ENCODE measurements around the gene CNN2.

Gene CNN2

DNA sequence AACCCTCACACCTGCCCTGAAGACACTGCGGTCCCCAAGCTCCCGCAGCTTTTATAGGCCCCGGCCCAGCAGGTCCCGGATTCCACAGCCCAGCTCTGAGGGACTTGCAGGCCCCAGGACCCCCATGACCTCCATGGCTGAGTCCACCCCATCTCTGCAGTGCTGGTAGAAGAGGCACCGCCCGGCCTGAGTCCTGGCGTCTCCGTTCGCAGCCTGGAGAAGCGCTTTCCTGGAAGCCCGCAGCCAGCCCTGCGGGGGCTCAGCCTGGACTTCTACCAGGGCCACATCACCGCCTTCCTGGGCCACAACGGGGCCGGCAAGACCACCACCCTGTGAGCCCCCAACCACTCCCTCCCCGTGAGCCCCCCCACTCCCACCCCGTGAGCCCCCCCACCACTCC, 22.7 kb downstream of the CNN2 start:
- no peak for DNase-seq (ENCODE audit: low read depth in 2 of 2)

DNA sequence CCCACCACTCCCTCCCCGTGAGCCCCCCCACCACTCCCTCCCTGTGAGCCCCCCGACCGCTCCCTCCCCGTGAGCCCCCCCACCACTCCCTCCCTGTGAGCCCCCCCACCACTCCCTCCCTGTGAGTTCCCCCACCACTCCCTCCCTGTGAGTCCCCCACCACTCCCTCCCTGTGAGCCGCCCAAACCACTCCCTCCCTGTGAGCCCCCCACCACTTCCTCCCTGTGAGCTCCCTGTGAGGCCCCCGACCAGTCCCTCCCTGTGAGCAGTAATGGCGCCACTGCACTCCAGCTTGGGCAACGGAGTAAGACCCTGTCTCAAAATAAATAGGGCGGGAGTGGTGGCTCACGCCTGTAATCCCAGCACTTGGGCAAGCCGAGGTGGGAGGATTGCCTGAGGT, 23.4 kb downstream of the CNN2 start:
- DNase-seq (ENCODE audit: low read depth in 2 of 2), result no peak

DNA sequence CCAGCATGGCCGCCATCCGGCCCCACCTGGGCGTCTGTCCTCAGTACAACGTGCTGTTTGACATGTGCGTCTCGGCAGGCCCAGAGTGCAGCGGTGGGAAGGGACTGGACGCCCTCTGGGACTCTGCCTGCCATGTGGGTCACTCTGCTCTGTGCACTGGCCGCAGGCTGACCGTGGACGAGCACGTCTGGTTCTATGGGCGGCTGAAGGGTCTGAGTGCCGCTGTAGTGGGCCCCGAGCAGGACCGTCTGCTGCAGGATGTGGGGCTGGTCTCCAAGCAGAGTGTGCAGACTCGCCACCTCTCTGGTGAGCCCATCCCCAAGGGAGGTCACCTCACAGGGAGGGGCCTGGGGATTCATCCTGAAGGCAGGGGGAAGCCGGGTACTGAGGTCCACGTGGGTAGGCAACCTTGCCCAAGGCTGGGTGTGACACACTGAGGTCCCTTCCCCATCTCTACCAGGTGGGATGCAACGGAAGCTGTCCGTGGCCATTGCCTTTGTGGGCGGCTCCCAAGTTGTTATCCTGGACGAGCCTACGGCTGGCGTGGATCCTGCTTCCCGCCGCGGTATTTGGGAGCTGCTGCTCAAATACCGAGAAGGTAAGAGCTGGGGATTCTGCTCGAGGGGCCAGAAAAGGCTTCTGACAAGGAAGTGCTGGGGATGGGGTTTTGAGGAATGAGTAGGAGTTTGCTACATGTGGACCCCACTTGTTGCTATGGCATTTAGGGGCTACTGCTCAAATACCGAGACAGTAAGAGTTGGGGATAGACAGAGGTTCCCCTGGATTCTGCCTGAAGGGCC, 24.8 kb downstream of the CNN2 start:
- DNase-seq (ENCODE audit: low read depth in 2 of 2), result no peak

DNA sequence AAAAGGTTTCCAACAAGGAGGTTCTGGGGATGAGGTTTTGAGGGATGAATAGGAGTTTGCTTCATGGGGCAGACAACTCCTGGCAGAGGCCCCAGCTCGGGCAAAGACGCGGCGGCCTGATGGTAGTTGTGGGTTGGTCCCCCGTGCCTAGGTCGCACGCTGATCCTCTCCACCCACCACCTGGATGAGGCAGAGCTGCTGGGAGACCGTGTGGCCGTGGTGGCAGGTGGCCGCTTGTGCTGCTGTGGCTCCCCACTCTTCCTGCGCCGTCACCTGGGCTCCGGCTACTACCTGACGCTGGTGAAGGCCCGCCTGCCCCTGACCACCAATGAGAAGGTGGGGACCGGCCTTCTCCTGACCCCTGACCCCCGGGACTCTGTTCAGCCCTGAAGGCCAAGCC, 25.4 kb downstream of the CNN2 start:
- DNase-seq (ENCODE audit: low read depth in 2 of 2), result no peak

DNA sequence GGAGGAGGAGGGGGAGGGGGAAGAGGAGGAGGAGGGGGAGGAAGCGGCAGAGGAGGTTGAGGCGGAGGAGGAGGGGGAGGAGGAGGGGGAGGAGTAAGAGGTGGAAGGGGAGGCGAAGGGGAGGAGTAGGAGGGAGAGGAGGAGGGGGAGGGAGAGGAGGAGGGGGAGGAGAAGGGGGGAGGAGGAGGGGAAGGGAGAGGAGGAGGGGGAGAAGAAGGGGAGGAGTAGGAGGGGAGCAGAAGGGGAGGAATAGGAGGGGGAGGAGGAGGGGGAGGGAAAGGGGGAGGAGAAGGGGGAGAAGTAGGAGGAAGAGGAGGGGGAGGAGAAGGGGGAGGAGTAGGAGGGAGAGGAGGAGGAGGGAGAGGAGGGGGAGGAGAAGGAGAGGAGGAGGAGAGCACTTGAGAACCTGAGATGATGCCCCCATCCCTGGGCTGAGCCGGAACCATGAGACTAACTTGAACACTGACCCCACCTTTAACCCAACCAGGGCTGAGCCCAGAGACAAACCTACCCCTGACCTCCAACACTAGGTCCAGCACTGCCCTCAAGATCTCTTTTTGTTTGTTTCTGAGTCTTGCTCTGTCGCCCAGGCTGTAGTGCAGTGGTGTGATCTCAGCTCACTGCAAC, 26.1 kb downstream of the CNN2 start:
- no peak for DNase-seq (ENCODE audit: low read depth in 2 of 2)

DNA sequence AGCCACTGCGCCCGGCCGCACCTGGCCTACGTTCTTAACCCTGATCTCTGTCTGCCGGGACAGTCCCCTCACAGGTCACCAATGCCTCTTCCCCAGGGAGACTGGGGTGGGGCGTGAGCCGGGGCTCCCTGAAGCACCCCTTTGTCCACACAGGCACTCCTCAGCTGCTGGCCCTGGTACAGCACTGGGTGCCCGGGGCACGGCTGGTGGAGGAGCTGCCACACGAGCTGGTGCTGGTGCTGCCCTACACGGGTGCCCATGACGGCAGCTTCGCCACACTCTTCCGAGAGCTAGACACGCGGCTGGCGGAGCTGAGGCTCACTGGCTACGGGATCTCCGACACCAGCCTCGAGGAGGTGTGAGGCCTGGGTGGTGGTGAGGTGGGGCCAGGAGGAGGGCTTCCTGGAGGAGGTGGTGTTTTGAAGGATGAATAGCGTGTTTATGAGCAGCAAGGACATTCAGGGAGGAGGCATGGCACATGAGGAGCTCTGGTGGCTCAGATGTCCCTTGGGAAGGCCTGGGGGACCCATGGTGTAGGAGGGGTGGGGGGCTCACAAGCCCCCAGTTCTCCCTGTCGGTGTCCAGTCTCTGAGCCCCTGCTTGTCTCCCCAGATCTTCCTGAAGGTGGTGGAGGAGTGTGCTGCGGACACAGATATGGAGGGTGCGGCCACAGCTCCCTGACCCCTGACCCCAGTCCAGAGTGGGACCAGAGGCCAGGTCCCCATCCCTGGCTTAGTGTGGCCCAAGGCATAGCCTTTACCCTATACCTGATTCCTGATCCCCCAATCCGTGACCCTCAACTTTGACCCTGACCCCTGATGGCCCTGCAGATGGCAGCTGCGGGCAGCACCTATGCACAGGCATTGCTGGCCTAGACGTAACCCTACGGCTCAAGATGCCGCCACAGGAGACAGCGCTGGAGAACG, 27.0 kb downstream of the CNN2 start:
- DNase-seq (ENCODE audit: low read depth in 2 of 2), result no peak

DNA sequence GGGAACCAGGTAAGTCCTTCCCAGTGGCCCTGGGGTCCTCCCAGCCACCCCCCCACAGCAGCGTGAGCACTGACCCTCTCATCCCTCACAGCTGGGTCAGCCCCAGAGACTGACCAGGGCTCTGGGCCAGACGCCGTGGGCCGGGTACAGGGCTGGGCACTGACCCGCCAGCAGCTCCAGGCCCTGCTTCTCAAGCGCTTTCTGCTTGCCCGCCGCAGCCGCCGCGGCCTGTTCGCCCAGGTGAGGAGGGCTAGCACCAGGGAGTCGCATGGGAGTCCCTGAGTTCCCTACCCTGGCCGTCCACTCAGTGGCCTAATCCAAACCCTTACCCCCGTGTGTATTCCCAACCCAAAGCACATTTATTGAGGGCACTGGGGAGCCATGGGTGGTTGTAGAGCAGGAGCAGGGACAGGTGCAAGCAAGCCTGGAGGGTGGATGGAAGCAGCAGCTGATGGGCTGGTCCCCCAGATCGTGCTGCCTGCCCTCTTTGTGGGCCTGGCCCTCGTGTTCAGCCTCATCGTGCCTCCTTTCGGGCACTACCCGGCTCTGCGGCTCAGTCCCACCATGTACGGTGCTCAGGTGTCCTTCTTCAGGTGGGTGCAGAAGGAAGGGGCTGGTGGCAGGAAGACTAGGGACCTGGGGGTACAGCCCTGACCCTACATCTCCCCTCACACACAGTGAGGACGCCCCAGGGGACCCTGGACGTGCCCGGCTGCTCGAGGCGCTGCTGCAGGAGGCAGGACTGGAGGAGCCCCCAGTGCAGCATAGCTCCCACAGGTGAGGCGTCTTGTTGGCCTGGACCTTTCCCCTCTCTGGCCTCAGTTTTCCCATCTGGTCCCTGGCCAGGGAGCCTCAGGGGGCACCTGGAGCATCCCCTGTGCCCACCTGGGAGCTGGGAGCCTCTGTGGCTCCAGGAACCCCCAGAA, 28.0 kb downstream of the CNN2 start:
- no peak for DNase-seq (ENCODE audit: low read depth in 2 of 2)

DNA sequence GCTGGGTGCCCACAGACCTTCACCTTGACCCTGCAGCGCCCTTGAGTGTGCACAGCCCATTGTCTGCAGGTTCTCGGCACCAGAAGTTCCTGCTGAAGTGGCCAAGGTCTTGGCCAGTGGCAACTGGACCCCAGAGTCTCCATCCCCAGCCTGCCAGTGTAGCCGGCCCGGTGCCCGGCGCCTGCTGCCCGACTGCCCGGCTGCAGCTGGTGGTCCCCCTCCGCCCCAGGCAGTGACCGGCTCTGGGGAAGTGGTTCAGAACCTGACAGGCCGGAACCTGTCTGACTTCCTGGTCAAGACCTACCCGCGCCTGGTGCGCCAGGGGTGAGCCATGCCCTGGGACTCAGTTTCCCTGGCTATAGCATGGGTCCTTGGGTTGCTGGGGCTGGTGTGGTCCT, 28.6 kb downstream of the CNN2 start:
- no peak for DNase-seq (ENCODE audit: low read depth in 2 of 2)

DNA sequence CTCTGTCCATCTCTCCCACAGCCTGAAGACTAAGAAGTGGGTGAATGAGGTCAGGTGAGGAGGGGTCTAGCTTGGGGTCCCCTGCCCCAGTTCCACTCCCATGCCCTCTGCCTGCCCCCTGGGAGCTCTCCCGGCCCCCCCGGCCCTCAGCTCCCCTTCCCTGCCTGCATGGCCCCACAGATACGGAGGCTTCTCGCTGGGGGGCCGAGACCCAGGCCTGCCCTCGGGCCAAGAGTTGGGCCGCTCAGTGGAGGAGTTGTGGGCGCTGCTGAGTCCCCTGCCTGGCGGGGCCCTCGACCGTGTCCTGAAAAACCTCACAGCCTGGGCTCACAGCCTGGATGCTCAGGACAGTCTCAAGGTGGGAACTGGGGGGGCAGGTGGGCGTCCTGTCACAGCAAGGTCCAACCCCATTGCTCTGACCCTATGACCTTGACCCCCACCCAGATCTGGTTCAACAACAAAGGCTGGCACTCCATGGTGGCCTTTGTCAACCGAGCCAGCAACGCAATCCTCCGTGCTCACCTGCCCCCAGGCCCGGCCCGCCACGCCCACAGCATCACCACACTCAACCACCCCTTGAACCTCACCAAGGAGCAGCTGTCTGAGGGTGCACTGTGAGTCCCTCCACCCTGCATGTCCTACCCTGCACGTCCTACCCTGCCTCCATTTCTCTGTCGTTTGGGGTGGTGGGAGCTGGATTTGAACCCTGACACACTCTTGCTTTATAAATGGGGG, 29.6 kb downstream of the CNN2 start:
- DNase-seq (ENCODE audit: low read depth in 2 of 2), result no peak

DNA sequence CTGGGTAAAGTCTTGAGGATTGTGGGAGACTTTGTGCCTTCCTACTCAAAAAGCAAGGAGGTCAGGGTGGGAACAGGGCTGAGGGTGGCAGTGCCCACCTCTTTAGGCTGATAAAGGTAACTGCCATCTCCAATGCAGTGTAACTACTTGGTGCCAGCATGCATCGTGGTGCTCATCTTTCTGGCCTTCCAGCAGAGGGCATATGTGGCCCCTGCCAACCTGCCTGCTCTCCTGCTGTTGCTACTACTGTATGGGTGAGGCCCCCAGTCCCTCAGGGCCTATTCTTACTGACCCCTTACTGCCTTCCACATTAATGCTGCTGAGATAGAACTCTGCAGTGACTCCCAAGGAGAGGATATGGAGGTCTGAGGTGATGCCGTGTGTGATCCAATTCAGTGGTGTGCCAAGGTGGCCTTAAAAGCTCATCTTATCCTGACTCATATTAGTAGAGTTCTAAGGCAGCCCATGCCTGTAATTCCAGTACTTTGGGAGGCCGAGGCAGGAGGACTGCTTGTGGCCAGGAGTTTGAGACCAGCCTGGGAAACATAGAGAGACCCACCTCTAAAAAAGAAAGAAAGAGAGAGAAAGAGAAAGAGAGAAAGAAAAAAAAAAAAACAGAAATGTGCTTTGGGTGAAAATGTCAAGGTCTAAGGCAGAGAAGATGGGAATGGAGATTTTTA, 30.9 kb downstream of the CNN2 start:
- DNase-seq (ENCODE audit: low read depth in 2 of 2), result peak; percentile 39 to 52

DNA sequence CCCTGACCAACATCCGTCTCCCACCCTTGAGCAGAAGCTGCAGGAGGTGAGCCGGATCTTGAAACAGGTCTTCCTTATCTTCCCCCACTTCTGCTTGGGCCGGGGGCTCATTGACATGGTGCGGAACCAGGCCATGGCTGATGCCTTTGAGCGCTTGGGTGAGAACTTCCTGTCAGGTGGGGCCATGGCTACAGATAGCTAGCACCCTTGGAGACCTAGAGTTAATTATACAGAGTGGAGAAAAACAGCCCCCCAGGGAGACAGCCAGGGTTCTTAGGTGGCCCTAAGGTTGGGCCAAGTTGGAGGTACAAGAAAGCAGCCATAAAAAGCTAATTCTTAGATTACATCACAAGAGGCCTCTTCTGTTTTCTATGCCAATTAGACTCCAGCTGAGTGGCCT, 31.7 kb downstream of the CNN2 start:
- DNase-seq (ENCODE audit: low read depth in 2 of 2), result no peak

DNA sequence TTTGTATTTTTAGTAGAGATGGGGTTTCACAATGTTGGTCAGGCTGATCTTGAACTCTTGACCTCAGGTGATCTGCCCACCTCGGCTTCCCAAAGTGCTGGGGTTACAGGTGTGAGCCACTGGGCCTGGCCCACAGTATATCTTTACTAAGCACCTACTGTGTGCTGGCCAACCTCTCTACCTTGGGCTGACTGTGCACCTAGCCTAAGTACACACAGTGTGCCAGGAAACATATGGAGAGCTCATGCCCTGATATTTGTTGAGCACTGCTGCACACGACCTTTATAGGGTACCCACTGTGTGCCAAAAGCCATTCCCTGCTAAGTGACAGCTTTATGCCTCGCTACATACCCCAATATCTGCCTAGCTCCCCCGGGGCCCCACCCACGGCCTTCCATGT, 34.3 kb downstream of the CNN2 start:
- DNase-seq (ENCODE audit: low read depth in 2 of 2), result no peak

DNA sequence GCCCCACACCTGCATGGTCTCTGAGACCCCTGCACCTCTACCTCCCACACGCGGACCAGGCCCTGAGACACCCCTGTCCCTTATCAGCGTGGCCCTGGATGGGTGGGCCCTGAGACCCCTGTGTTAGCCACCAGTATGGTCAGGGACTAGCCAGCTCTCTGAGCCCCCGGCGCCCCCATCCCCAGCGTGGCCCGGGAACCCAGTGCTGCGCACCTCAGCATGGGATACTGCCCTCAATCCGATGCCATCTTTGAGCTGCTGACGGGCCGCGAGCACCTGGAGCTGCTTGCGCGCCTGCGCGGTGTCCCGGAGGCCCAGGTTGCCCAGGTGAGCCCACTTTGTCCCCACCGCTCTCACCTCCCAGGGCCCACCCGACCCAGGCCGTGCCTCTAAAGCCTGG, 35.6 kb downstream of the CNN2 start:
- DNase-seq (ENCODE audit: low read depth in 2 of 2), result no peak

DNA sequence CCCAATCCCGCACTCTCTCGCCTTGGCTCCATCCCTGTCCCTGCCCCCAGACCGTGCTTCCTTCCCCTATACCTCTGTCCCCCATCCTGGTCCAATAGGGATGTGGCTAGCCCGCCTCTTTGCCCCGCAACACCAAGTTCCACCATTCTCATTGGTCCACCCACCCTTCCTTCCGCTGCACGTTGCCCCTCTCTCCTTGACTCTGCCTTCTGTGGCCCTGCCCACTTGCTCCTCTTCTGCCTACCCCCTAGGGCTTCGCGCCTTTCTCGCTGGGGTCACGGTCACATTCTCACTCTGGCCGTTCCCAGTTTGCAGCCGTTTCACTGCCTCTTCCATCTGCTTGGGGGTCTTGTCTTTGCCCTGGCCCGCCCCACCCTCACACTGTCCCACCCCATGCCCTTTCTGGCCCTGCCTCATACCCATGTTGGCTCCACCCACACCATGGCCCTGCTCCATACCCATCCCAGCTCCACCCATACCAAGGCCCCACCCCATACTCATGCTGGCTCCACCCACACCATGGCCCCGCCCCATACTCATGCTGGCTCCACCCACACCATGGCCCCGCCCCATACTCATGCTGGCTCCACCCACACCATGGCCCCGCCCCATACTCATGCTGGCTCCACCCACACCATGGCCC, 36.1 kb downstream of the CNN2 start:
- DNase-seq (ENCODE audit: low read depth in 2 of 2), result no peak

DNA sequence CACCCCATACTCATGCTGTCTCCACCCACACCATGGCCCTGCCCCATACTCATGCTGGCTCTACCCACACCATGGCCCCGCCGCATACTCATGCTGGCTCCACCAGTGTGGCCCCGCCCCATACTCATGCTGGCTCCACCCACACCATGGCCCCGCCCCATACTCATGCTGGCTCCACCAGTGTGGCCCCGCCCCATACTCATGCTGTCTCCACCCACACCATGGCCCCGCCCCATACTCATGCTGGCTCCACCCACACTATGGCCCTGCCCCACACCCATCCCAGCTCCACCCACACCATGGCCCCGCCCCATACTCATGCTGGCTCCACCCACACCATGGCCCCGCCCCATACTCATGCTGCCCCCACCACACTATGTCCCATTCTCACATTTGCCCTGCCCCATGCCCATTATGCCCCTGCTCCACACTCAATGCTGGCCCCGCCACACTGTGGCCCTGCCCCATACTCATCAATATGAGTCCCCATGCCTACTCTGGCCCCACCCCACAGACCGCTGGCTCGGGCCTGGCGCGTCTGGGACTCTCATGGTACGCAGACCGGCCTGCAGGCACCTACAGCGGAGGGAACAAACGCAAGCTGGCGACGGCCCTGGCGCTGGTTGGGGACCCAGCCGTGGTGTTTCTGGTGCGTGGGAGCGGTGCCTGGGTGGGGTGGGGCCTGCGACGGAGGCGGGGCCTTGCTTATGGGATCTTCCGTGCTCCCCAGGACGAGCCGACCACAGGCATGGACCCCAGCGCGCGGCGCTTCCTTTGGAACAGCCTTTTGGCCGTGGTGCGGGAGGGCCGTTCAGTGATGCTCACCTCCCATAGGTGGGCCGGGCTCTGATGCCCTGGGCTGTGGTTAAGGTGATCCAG, 36.9 kb downstream of the CNN2 start:
- DNase-seq (ENCODE audit: low read depth in 2 of 2), result no peak

DNA sequence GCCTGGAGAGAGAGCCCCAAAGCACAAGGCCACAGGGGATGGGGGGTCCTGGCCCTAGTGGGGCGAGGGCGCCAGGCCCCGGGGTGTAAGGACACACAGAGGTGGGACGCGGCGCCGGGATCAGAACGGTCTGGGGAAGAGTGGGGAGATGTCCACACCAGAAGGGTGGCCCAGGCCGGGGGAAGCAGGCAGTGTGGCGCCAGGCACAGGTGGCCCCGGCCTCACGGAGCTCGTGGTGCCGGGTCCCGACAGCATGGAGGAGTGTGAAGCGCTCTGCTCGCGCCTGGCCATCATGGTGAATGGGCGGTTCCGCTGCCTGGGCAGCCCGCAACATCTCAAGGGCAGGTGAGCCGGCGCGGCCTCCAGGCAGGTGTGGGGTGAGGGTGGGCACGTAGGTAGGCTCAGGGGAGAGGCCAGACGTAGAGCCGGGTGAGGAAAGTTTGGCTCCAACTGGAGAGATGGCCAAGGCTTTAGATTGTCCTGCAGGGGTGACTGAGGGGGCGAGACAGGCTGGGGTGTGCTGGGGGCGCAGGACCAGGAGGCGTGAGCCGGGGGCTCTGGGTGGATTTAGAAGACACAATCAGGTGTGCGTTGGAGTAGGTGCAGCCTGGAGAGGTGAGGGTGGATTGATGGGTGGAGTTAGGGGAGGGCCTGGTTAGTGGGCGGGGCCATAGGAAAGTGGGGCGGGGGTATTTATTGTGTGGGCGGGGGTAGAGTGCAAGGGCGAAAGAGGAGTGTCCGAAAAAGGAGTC, 37.7 kb downstream of the CNN2 start:
- DNase-seq (ENCODE audit: low read depth in 2 of 2), result no peak

DNA sequence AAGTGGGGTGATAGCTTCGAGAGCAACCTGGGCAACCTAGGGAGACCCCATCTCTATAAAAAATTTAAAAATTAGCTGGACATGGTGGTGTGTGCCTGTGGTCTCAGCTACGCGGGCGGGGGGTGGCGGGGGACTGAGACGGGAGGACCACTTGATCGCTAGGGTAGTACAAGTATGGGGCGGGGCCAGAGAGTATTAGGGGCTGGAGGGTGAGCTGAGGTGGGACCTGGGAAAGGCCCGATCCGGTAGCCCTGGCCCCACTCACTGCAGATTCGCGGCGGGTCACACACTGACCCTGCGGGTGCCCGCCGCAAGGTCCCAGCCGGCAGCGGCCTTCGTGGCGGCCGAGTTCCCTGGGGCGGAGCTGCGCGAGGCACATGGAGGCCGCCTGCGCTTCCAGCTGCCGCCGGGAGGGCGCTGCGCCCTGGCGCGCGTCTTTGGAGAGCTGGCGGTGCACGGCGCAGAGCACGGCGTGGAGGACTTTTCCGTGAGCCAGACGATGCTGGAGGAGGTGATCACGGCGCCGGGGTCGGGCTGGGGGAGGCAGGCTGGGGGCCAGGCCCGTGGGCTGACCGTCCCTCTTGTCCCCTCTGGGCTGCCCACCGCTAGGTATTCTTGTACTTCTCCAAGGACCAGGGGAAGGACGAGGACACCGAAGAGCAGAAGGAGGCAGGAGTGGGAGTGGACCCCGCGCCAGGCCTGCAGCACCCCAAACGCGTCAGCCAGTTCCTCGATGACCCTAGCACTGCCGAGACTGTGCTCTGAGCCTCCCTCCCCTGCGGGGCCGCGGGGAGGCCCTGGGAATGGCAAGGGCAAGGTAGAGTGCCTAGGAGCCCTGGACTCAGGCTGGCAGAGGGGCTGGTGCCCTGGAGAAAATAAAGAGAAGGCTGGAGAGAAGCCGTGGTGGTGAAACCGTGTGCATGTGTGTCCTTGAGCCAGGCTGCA, 38.5 kb downstream of the CNN2 start:
- DNase-seq (ENCODE audit: low read depth in 2 of 2), result no peak
